GM21390 (cell line): ENCODE measurements around the gene TMBIM1.

Source experiments
- ATAC-seq: cut with Tn5 transposase; IDR thresholded peaks from one replicate; pipeline ENCODE4 v1.9.1; 2021; ENCODE audit not compliant: unreplicated experiment

Gene TMBIM1

GRCh38 chr2:218293715-218294429 is 1.6 kb upstream of the TMBIM1 start:
- ATAC-seq: no peak

- ATAC-seq: no peak
Measured at GRCh38 chr2:218291318-218292047, 820 bp downstream of the TMBIM1 start.

GRCh38 chr2:218290316-218291261 is 1.7 kb downstream of the TMBIM1 start:
- ATAC-seq: peak; percentile 55

GRCh38 chr2:218289639-218290315 is 2.5 kb downstream of the TMBIM1 start:
- no peak for ATAC-seq

GRCh38 chr2:218286570-218287459 is 5.5 kb downstream of the TMBIM1 start:
- peak; percentile 65 for ATAC-seq

- ATAC-seq: no peak
Measured at GRCh38 chr2:218285604-218286003, 6.7 kb downstream of the TMBIM1 start.

GRCh38 chr2:218284106-218284811 is 8.0 kb downstream of the TMBIM1 start:
- ATAC-seq: peak; percentile 50

- ATAC-seq: no peak
Measured at GRCh38 chr2:218282173-218282991, 9.9 kb downstream of the TMBIM1 start.

GRCh38 chr2:218281449-218281848 is 10.9 kb downstream of the TMBIM1 start:
- no peak for ATAC-seq

- ATAC-seq: no peak
Measured at GRCh38 chr2:218280260-218280870, 11.9 kb downstream of the TMBIM1 start.

GRCh38 chr2:218278531-218279360 is 13.6 kb downstream of the TMBIM1 start:
- ATAC-seq: no peak

- no peak for ATAC-seq
Measured at GRCh38 chr2:218277921-218278320, 14.4 kb downstream of the TMBIM1 start.

- no peak for ATAC-seq
Measured at GRCh38 chr2:218276986-218277755, 15.1 kb downstream of the TMBIM1 start.

- ATAC-seq: no peak
Measured at GRCh38 chr2:218275371-218276072, 16.8 kb downstream of the TMBIM1 start.

- ATAC-seq: no peak
Measured at GRCh38 chr2:218274586-218274985, 17.7 kb downstream of the TMBIM1 start.

- no peak for ATAC-seq
Measured at GRCh38 chr2:218273908-218274249, 18.4 kb downstream of the TMBIM1 start.
